T-helper 1 cell treated with Interleukin-12 subunit alpha and Interleukin-12 subunit beta and Interleukin-4 antibody, amounts not matched to agents 30 μg/mL and 1 μg/mL, for 36 hours (primary cell): ENCODE data around the gene TRMT6.

ENCODE experiments used
- H3K27ac Mint-ChIP-seq: one replicate; pipeline ENCODE4 v1.8.0; 2021; ENCODE audit warnings: mild to moderate bottlenecking, mixed read lengths
- H3K27me3 Mint-ChIP-seq: one replicate; pipeline ENCODE4 v1.8.0; 2021; ENCODE audit warnings: low read depth, mixed read lengths
- H3K36me3 Mint-ChIP-seq: one replicate; pipeline ENCODE4 v1.8.0; 2021; ENCODE audit warnings: low read depth, mixed read lengths
- H3K4me1 Mint-ChIP-seq: one replicate; pipeline ENCODE4 v1.8.0; 2021; ENCODE audit warnings: low read depth, mixed read lengths
- H3K4me3 Mint-ChIP-seq: one replicate; pipeline ENCODE4 v1.8.0; 2021; ENCODE audit warnings: mild to moderate bottlenecking, moderate library complexity, mixed read lengths
- H3K9me3 Mint-ChIP-seq: one replicate; pipeline ENCODE4 v1.8.0; 2021; ENCODE audit warnings: mixed read lengths

TRMT6 gene

DNA sequence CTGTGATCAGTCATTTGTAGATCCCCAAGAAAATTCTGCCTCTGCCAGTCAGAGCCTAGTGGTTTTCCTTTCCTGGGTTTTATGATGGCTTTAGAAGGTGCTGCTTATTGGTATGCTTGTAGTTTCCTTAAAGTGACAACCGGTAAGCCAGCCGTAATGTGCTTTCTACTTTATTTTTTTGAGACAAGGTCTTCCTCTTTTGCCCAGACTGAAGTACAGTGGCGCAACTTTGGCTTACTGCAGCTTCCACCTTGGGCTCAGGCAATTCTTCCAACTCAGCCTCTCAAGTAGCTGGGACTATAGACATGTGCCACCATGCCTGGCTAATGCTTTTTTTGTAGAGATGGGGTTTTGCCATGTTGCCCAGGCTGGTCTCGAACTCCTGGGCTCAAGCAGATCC lies 23.6 kb upstream of the TRMT6 start:
- Mint-ChIP-seq H3K9me3 (no peaks in the 10 kb centered on the region), H3K27me3 (no peaks in the 10 kb centered on the region), H3K36me3 (peaks cover 1% of the 10 kb centered on the region), H3K4me3 (no peak overlapping the region), H3K4me1 (peaks cover 2% of the 10 kb centered on the region), H3K27ac (no peak overlapping the region)

DNA sequence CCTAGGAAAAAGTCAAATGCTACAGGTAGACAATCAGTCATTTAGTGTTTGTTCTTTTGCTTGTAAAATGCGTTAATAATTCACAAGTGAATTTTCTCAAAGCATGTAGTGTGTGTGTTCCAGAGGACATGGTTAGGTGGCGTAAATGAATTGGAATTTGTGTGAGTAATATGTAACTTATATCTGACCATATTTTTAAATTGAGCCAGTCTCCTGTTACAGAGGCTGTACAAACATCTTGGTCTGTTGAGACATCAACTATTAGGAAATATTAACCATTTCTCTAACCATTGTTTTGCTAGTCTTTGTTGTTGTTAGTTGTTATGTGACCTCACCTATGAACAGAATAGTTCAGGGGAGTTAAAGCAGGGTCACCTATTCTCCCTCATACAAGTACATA lies 22.8 kb upstream of the TRMT6 start:
- H3K9me3 Mint-ChIP-seq, result no peaks in the 10 kb centered on the region
- H3K27me3 Mint-ChIP-seq, result no peaks in the 10 kb centered on the region
- H3K4me1 Mint-ChIP-seq, result peaks cover 2% of the 10 kb centered on the region
- peaks cover 1% of the 10 kb centered on the region for H3K36me3 Mint-ChIP-seq
- H3K4me3 Mint-ChIP-seq, result no peak overlapping the region
- no peak overlapping the region for H3K27ac Mint-ChIP-seq

DNA sequence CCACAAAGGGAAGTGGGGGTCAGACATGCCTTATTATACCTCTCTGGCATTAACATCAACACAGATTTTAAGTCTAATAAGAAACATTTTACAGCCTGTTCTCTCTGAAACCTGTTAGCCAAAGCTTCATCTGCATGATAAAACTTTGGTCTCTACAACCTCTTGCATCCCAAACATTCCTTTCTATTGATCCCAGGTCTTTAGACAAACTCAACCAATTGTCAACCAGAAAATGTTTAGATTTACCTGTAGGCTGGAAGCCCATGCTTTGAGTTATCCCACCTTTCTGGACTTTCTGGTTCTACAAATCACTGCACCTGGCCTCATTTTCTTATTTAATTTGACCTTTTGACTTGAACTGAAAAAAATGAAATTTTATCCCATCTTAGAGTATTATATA lies 20.9 kb upstream of the TRMT6 start:
- H3K4me1 Mint-ChIP-seq, result no peaks in the 10 kb centered on the region
- H3K27ac Mint-ChIP-seq, result no peak overlapping the region
- peaks cover 9% of the 10 kb centered on the region for H3K36me3 Mint-ChIP-seq
- no peaks in the 10 kb centered on the region for H3K9me3 Mint-ChIP-seq
- H3K27me3 Mint-ChIP-seq, result no peaks in the 10 kb centered on the region
- no peak overlapping the region for H3K4me3 Mint-ChIP-seq

DNA sequence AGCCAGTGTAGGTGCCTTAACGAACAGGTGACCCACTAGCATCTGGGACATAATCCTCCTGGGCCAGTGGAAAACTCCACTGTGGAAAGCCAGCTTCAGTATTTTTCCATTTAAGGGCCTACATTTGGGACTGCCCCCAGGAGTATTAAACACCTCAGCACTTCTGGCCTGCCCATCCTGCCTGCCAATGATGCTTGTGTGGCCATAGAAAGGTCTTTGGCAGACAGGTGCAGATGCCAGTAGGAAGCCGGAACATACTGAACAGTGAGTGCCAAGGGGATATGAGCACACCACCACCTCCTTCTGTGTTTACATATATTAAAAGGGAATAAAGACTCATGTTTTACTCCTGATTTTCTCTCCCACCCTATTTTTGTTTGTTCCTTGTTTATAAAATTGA lies 20.0 kb upstream of the TRMT6 start:
- no peaks in the 10 kb centered on the region for H3K4me1 Mint-ChIP-seq
- no peak overlapping the region for H3K4me3 Mint-ChIP-seq
- peaks cover 16% of the 10 kb centered on the region for H3K36me3 Mint-ChIP-seq
- no peaks in the 10 kb centered on the region for H3K27me3 Mint-ChIP-seq
- no peaks in the 10 kb centered on the region for H3K9me3 Mint-ChIP-seq
- no peak overlapping the region for H3K27ac Mint-ChIP-seq

DNA sequence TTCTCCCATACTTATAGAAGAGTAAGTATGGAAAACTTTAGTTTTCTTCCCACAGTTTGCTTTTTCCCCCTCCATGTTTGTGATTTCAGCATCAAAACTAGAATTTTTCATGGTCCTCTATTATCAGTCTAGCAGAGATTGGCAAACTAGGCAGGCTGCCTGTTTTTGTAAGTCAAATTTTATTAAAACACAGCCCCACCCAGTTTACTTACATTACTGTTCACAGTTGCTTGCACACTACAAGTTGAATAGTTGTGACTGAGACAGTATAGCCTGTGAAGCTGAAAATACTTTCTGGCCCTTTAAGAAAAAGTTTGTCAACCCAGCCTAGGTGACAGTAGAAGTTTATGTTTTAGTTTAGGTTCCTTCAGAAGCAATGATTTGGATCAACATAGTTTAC lies 19.6 kb upstream of the TRMT6 start:
- no peak overlapping the region for H3K4me3 Mint-ChIP-seq
- H3K36me3 Mint-ChIP-seq, result peaks cover 20% of the 10 kb centered on the region
- no peaks in the 10 kb centered on the region for H3K9me3 Mint-ChIP-seq
- H3K27me3 Mint-ChIP-seq, result no peaks in the 10 kb centered on the region
- H3K27ac Mint-ChIP-seq, result no peak overlapping the region
- no peaks in the 10 kb centered on the region for H3K4me1 Mint-ChIP-seq

DNA sequence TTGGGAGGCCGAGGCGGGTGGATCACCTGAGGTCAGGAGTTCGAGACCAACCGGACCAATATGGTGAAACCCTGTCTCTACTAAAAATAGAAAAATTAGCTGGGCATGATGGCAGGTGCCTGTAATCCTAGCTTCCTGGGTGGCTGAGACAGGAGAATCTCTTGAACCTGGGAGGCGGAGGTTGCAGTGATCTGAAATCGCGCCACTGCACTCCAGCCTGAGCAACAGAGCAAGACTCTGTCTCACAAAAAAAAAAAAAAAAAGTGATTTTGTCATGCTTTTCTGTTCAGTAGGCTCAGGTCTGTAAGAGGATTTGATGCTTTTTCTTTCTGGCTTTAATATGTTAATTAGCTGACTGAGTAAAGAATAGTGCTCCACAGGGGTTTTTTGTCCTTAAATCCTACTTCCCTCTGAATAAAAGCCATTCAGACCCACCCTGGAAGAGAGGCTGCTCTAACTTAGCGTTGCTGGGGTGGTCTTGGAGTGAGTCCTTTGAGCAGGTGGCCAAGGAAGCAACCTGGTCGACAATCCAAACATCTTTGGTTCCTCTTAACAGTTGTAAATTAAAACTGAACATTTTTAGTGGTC lies 19.1 kb upstream of the TRMT6 start:
- no peak overlapping the region for H3K4me3 Mint-ChIP-seq
- H3K9me3 Mint-ChIP-seq, result no peaks in the 10 kb centered on the region
- H3K36me3 Mint-ChIP-seq, result peaks cover 21% of the 10 kb centered on the region
- H3K4me1 Mint-ChIP-seq, result peaks cover 1% of the 10 kb centered on the region
- no peak overlapping the region for H3K27ac Mint-ChIP-seq
- no peaks in the 10 kb centered on the region for H3K27me3 Mint-ChIP-seq

DNA sequence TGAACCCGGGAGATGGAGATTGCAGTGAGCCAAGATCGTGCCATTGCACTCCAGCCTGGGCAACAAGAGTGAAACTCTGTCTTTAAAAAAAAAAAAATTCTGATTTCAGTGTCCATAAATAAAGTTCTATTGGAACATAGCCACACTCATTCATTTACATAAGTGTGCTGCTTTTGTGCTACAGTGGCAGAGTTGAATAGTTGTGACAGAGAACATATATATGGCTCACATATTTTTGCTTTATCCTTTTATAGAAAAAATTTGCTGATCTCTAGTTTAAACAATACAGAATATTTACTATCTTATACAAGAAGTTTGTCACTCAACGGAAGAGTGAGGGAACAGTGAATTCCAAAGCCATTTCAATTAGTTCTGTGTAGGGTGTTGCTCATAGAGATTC lies 18.1 kb upstream of the TRMT6 start:
- H3K36me3 Mint-ChIP-seq, result peaks cover 22% of the 10 kb centered on the region
- H3K4me1 Mint-ChIP-seq, result peaks cover 2% of the 10 kb centered on the region
- H3K9me3 Mint-ChIP-seq, result no peaks in the 10 kb centered on the region
- no peaks in the 10 kb centered on the region for H3K27me3 Mint-ChIP-seq
- H3K4me3 Mint-ChIP-seq, result no peak overlapping the region
- H3K27ac Mint-ChIP-seq, result no peak overlapping the region

DNA sequence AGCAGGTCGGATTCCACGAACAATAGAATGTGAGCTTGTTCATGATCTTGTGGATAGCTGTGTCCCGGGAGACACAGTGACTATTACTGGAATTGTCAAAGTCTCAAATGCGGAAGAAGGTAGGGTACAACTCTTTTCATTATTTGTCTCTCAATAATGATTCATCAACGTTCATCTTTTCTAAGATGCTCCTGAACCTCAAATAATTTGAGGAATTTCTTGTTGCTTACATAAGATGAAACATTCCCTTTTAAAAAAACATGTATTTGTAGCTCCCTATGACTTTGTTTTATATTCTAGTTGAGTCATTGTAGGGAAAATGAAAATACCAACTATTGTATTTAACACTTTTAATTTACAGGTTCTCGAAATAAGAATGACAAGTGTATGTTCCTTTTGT lies 17.1 kb upstream of the TRMT6 start:
- H3K36me3 Mint-ChIP-seq, result peaks cover 24% of the 10 kb centered on the region
- no peaks in the 10 kb centered on the region for H3K27me3 Mint-ChIP-seq
- H3K27ac Mint-ChIP-seq, result no peak overlapping the region
- no peak overlapping the region for H3K4me3 Mint-ChIP-seq
- H3K4me1 Mint-ChIP-seq, result peaks cover 5% of the 10 kb centered on the region
- H3K9me3 Mint-ChIP-seq, result no peaks in the 10 kb centered on the region

DNA sequence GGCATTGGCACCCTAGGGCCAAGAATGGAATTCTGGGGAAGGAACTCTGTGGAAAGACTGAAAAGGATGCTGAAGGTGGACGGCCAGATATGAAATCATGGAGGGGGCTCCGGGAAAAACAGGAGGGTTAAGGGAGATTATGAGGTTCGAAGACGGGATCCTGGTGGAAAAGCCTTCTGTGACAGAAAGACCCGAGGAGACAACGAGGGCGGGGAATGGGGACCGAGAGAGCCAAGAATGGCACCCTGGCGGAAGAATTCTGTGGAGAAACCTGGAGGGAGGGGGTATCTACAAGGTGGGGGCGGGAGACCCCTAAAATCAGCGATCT lies 426 bp downstream of the TRMT6 start:
- Mint-ChIP-seq H3K9me3 (no peaks in the 10 kb centered on the region), H3K36me3 (peaks cover 31% of the 10 kb centered on the region), H3K27me3 (peaks cover 3% of the 10 kb centered on the region), H3K4me1 (peaks cover 34% of the 10 kb centered on the region), H3K27ac (peak overlapping the region; percentile 96), H3K4me3 (peak overlapping the region; percentile 94)

DNA sequence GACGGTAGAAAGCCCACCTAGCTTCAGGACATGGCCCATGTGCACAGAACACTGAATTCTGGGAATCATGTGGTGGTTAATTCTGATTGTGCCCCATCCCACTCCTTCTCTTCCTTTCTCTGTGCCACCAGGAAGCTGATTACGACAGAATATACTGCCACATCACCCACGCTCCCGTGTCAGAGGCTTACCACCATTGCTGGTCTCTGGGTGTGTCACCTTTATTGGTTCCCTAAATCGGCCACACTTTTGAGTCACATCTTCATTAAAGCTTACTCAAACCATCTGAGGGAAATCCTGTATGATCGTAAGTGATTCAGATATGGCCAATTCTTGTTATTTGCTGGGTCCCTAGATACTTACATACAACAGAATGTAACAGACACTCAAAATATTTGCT lies 3.1 kb downstream of the TRMT6 start:
- peak overlapping the region; percentile 7 for H3K4me3 Mint-ChIP-seq
- peak overlapping the region; percentile 32 for H3K27ac Mint-ChIP-seq
- H3K36me3 Mint-ChIP-seq, result peaks cover 37% of the 10 kb centered on the region

DNA sequence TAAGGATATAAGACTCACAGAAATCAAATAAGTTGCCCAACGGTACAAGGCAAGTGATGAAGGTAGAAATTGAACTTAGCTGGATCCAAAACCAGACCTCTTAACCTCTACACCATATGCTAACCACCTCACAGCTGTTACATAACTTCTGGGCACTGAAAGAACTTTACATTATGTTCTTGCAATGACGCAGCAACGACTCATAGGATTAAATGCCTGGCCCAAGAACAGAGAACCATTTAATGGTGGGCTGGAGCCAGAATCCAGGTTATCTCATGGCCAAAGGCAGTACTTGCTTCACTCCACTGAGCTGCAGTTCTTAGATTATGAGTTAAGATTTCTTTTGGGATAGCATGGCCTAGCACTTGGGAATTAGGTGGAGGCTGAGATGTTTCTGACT lies 4.4 kb downstream of the TRMT6 start:
- Mint-ChIP-seq H3K4me1 (peaks cover 25% of the 10 kb centered on the region), H3K36me3 (peaks cover 41% of the 10 kb centered on the region), H3K4me3 (no peak overlapping the region), H3K27ac (no peak overlapping the region), H3K9me3 (no peaks in the 10 kb centered on the region), H3K27me3 (peaks cover 3% of the 10 kb centered on the region)

More for the DNA sequence above, 3.1 kb downstream of the TRMT6 start:
- Mint-ChIP-seq H3K4me1 (peaks cover 32% of the 10 kb centered on the region), H3K27me3 (peaks cover 3% of the 10 kb centered on the region), H3K9me3 (no peaks in the 10 kb centered on the region)

DNA sequence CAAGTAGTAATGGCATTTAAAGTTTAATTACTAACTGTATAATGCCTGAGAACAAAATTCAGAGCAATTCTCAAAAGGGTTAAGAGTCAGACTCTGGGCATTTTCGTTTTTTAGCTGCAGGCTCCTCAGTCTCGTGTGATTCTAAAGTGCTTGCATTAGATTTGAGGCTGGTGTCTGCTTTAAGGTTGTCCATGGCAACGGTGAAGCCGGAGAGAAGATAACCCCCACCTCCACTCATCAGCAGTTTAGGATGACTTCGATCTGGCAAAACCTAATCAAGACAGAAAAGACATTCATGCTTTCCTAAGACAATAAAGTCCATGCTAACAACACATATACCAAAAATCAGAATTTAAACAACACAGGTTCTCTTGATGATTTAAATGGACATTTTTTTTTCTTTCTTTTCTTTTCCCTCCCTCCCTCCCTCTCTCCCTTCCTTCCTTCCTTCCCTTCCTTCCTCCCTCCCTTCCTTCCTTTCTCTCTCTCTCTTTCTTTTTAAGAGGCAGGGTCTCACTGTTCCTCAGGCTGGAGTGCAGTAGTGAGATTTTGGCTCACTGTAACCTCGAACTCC lies 11.8 kb downstream of the TRMT6 start:
- Mint-ChIP-seq H3K4me3 (no peak overlapping the region), H3K27me3 (peaks cover 4% of the 10 kb centered on the region), H3K4me1 (no peaks in the 10 kb centered on the region), H3K9me3 (no peaks in the 10 kb centered on the region), H3K27ac (no peak overlapping the region), H3K36me3 (peaks cover 23% of the 10 kb centered on the region)

DNA sequence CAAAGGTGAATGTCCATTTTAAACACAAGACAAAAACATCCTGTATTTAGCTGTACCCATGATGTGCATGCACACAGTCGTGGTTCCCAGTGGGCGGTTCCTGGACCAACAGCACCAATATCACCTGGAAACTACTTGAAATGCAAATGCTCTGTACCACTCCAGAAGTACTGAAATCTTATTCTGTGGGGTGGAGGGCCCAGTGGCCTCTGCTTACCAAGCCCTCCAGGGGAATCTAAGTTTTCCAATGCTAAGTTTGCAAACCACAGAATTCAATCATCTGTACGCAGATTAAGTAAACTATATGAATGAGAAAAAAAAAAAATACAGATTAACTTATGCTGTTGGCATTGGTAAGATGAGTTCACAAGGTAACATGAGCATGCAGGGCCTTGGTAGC lies 14.1 kb downstream of the TRMT6 start:
- H3K4me1 Mint-ChIP-seq, result no peaks in the 10 kb centered on the region
- no peak overlapping the region for H3K4me3 Mint-ChIP-seq
- H3K36me3 Mint-ChIP-seq, result peaks cover 9% of the 10 kb centered on the region
- no peaks in the 10 kb centered on the region for H3K9me3 Mint-ChIP-seq
- H3K27me3 Mint-ChIP-seq, result peaks cover 4% of the 10 kb centered on the region
- H3K27ac Mint-ChIP-seq, result no peak overlapping the region

DNA sequence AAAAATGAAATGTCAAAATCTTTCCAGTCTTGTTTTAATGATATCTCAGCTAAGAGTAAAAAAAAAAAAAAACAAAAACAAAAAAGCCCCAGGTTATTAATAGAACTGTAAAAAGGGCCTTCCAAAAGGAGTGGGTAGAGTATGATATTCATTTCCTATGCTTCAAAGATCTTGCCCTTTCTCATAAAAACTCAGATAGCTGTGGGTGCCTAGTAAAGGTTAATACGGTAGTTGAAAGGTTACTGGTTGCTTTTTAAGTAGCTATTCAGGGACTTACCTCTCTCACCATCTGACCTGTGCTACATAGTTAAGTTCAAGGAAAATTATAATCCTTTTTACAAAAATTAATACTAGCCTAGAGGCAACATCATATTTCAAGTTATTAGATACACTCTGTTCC lies 14.9 kb downstream of the TRMT6 start:
- Mint-ChIP-seq H3K4me3 (no peak overlapping the region), H3K27me3 (peaks cover 4% of the 10 kb centered on the region), H3K36me3 (peaks cover 9% of the 10 kb centered on the region), H3K4me1 (no peaks in the 10 kb centered on the region), H3K27ac (no peak overlapping the region), H3K9me3 (no peaks in the 10 kb centered on the region)

DNA sequence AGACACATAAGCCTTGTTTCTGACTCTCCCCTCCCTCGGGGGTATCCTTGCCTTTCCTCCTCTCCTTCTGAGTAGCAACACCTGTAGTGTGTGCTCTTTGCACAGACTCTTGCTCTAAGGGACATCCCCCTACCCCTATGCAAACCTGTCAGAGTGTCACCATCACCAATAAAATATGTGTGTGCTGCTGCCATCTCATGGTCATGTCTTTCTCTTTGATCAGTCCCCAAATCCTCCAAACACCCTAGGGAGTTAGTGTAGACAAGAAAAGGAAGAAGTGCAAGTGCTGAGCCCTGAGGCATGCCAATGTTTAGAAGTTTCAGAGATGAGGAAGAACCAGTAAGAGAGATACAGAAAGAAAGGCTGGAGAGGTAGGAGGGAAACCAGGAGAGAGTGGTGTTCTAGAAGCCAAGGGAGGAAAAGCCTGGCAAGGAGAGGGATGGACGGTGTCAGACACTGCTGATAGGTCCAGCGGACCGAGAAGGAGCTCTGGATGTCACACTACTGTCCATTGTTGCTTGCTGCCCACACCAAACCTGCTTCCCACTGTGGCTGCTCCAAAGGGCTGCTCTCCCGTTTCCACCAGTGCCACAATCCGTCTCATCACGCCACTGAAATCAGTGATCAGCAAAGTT lies 16.4 kb downstream of the TRMT6 start:
- Mint-ChIP-seq H3K4me3 (no peak overlapping the region), H3K4me1 (no peaks in the 10 kb centered on the region), H3K27ac (no peak overlapping the region), H3K9me3 (no peaks in the 10 kb centered on the region), H3K27me3 (peaks cover 10% of the 10 kb centered on the region), H3K36me3 (peaks cover 5% of the 10 kb centered on the region)
